GM19397 (cell line): ENCODE results near the gene NUBP2.
A peak's percentile ranks its signal among the peaks of the same experiment; 100 is the strongest.

Experiments used
- ATAC-seq: cut with Tn5 transposase; IDR thresholded peaks from one replicate; pipeline ENCODE4 v1.9.1; 2021; ENCODE audit warnings: mild to moderate bottlenecking, moderate library complexity; ENCODE audit not compliant: unreplicated experiment

The NUBP2 gene

GRCh38 chr16:1781758-1782407 is 877 bp upstream of the NUBP2 start:
- ATAC-seq, result peak; percentile 7

- ATAC-seq, result no peak
Observed at GRCh38 chr16:1784977-1785845, 2.5 kb downstream of the NUBP2 start.

DNA sequence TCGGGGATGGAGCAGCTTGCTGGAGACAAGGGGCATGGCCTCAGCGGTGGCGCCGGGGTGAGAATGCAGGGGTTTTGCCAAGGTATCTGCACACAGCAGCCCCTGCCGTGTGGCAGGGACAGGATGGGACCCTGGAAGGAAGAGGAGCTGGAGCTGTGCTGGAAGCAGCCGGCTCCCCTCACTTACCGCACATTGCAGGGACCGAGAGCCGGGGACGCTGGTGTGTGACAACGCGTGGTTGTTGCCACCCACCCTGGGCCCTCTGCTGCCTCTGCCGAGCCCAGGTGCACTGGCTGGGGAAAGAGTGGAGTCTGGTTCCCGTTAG is 3.0 kb downstream of the NUBP2 start:
- no peak for ATAC-seq

- no peak for ATAC-seq
Observed at GRCh38 chr16:1786242-1787055, 3.7 kb downstream of the NUBP2 start.

DNA sequence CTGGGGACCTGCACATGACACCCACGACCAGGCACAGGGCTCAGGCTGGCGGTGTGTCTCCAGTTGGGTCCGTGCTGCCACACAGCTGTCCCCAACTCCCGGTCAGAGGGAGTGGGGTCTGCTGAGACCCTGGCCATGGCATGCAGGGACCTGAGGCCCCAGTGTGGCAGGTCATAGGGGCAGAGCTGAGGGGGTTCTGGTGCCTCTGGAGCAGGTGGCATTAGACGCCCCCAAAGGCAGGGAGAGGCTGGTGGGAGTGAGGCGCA is 4.2 kb downstream of the NUBP2 start:
- ATAC-seq, result no peak

DNA sequence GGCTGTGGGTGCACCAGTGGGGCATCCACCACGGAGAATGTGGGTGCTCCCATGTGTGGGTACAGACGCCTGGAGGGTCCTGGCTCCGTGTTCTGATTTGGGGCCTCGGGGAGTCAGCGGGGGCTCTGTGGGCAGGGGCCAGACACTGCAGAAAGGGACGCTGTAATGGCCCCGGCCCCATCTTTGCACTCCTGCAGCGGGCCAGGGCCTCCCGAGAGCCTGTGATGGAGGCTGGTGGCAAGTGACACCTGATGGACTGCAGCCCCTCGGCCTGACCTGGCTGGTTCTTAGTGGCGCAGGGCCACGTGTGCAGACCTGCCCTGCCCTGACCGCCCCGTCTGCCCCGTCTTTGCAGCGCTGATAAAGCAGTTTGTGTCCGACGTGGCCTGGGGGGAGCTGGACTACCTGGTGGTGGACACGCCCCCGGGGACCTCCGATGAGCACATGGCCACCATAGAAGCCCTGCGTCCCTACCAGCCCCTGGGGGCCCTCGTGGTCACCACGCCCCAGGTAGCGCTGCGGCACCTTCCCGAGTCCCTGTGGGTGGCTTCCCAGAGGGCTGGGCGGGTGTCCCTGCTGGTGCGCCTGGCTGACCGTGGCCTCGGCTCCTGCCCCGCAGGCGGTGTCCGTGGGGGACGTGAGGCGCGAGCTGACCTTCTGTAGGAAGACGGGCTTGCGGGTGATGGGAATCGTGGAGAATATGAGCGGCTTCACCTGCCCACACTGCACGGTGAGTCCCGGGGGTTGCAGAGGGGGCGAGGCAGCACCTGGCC is 4.7 kb downstream of the NUBP2 start:
- ATAC-seq, result no peak

DNA sequence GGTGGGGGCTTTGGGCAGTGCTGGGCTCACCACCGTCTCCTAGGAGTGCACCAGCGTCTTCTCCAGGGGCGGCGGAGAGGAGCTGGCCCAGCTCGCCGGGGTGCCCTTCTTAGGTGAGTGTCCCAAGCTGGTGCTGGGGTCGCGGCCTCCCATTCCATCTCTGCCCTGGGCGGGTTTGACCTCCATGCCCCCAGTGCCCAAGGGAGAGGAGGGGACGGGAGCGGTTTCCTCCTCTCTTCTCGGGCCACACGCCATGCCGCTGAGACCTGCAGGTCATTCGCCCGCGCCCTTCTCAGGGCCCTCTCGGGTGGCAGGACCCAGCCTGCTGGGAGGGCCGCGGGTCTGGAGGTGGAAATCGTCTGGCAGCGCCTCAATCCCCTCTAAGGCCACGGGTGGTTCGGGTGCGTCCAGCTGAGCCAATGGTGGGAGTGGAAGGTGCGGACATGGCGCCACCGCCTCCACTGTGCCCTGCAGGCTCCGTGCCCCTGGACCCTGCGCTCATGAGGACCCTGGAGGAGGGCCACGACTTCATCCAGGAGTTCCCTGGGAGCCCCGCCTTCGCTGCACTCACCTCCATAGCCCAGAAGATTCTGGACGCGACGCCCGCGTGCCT is 5.4 kb downstream of the NUBP2 start:
- ATAC-seq, result no peak

DNA sequence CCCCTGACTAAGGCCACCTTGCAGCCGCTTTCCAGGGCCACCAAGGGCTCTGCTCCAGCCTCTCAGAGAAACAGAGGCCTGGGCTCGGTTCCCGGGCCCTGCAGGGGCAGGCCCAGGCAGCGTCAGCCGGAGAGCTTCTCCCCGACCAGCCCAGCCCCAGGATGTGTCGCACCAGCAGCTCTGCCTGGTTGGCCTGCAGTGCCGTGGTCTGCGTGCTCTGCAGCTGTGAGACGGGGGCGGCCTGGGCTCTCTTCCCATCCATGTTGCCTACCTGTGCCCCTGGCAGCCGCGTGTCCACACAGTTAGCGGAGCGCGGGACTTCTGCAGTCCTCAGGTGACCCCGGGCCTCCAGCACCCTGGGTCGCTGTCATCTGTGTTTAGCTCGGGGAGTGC is 5.9 kb downstream of the NUBP2 start:
- ATAC-seq, result no peak

- no peak for ATAC-seq
Observed at GRCh38 chr16:1789643-1790045, 6.9 kb downstream of the NUBP2 start.

- no peak for ATAC-seq
Observed at GRCh38 chr16:1790261-1790610, 7.5 kb downstream of the NUBP2 start.

- ATAC-seq, result no peak
Observed at GRCh38 chr16:1790611-1791255, 8.0 kb downstream of the NUBP2 start.

DNA sequence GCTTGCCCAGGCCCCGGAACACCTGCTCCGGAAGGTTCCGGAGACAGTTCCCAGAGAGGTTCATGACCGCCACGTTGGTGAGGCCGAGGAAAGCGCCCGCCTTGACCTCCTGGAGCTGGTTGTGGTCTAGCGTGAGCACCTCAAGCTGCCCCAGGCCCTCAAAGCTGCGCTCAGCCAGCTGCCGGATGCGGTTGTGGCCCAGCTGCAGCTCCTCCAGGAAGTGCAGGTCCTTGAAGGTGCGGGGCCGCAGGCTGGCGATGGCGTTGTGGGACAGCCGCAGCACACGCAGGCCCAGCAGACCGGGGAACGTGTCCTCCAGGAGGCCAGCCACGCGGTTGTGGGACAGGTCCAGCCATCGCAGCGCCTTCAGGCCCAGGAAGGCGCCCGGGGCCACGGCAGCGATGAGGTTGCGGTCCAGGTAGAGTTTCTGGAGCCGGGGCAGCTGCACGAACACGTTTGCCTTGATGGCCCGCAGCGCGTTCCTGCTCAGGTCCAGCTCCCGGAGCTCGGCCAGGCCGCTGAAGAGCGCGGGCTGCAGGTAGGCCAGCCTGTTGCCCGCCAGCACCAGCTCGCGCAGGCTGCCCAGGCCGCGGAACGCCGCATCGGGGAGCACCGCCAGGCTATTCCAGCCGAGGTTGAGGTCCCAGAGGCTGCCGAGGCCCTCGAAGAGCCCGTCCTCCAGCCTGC is 8.6 kb downstream of the NUBP2 start:
- no peak for ATAC-seq

- ATAC-seq, result no peak
Observed at GRCh38 chr16:1791943-1792812, 9.4 kb downstream of the NUBP2 start.

- ATAC-seq, result no peak
Observed at GRCh38 chr16:1792836-1793577, 10.2 kb downstream of the NUBP2 start.

DNA sequence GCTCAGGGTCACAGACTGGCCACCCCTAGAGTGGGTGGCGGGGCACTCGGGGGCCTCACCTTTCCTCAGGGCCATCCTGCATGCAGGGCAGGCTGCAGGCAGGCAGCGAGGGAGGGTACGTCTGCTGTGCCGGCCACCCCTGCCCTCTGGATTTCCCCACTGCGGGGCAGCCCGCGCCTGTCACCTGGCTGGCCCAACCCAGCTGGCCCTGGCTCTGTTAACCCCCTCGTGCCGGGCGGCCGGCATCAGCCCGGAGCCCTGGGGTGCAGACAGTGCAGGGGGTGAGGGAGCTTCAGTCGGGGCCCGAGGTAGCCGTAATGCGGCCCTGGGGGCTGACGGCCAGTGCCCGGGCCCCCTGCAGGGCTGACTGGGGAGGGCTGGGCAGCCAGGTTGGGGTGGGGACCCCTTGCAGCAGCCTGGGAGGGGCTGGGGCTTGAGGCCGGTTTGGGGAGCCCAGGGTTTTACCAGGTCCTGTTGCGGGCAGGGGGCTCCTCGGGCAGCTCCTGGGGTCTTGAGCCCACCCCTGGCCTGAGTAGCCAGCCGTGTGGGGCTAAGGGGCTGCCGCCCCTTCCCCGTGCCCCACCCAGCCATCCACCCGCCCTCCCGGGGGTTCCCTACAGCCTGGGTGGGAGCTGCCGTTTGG is 10.9 kb downstream of the NUBP2 start, which contains the start of gene IGFALS:
Gene IGFALS (minus strand): TSS at position 128 of the 643 bp plus-strand sequence. CDS start 53 bp downstream, at position 75.
- ATAC-seq, result no peak

DNA sequence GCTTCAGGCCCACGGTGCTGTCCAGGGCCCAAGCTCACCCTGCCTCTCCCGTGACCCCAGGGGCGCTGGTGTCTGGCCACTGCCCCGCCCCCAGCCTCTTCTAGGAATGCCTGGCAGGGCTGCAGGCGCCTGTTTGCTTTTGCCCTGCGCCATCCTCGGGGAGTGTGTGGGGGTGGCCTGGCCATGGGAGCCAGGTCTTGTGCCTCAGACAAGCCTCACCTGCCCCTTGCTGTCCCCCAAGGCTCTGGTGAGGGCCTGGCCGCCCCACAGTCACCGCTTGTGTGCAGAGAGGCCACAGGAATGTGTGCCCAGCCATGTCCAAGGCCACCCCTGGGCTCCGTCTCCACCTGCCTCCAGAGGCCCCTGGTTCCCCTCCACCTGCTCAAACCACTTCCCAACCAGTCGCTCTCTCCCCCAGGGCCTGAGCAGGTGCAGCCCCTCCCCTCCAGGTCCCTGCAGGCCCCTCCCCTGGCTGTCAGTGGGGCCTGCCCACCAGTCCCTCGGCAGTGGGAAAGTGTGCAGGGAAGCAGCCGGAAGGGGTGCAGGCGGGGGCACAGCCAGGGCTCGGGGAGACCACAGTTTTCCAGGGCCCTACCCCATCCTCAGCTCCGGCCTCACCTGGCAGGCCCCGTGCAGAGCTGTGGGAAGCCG is 11.6 kb downstream of the NUBP2 start:
- ATAC-seq, result no peak
